GM21367 (cell line): ENCODE data around the gene CPSF3.
"Not testable (repeated sequence)": the region's sequence is repeated elsewhere in the genome, so short reads cannot be mapped to it uniquely, and the experiment has no call there.

Experiments used
- ATAC-seq: cut with Tn5 transposase; IDR thresholded peaks from one replicate; pipeline ENCODE4 v1.9.1; 2021; ENCODE audit not compliant: unreplicated experiment

CPSF3 gene

DNA sequence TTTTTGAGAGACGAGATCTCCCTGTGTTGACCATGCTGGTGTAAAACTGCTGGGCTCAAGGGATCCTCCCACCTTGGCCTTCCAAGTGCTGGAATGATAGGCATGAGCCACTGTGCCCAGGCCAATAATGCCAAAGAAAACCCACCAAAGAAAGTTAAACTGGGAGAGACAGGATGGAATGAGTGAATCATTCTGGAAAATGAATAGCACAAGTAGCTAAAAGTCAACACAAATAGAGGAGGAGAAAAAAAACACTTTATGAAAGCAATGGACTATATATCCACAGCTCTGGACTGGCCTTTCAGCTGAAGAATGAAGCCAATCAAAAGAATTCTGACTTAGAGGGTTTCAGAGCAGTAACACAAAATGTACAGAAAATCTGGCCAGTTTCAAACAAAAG, 74.8 kb downstream of the CPSF3 start:
- ATAC-seq, result no peak

DNA sequence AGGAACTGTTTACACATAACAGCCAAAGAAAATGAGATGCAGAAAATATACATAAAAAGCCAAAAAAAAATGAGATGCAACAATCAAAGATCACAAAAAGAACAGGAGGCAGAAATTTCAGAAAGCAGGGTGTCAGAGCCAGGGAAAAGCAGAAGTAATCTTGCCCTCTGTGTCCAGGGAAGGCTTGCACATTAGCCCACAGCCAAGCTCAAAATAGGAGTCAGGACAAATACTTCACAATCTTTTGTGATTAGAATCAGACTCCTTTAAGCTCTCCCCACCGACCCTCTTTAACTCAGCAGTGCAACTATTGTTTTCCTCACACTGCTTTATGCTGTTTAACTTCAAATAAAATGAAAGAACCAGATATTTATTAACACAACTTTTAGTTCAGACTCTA, 85.5 kb downstream of the CPSF3 start:
- no peak for ATAC-seq

DNA sequence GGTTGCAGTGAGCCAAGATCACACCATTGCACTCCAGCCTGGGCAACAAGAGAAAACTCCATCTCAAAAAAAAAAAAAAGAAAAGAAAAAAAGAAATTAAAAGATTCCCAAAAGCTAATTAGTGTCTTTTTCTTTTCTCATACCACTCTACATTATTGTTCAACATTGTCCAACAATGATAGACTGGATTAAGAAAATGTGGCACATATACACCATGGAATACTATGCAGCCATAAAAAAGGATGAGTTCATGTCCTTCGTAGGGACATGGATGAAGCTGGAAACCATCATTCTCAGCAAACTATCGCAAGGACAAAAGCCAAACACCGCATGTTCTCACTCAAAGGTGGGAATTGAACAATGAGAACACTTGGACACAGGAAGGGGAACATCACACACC, 90.5 kb downstream of the CPSF3 start:
- ATAC-seq, result not testable (repeated sequence)

- ATAC-seq, result no peak
These were observed 93.8 kb downstream of the CPSF3 start for GRCh38 chr2:9517118-9517782.

DNA sequence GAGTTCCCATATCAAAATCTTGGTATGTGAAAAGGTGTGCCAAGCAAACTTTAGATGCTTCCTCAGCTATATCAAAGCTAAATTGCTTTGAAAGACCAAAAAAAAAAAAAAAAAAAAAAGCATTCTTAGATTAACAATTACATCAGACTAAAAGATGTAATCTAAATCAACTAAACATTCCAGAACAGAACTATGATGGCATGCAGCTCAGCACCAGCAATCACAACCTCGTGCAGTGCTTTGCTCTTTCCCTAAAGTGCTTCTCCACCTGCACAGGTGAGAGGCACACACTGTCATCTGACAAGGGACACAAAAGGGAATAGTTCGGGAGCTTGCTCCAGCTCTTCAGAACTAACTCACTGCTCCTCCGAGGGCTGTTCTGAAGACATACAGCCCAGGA, 94.7 kb downstream of the CPSF3 start:
- ATAC-seq, result no peak

DNA sequence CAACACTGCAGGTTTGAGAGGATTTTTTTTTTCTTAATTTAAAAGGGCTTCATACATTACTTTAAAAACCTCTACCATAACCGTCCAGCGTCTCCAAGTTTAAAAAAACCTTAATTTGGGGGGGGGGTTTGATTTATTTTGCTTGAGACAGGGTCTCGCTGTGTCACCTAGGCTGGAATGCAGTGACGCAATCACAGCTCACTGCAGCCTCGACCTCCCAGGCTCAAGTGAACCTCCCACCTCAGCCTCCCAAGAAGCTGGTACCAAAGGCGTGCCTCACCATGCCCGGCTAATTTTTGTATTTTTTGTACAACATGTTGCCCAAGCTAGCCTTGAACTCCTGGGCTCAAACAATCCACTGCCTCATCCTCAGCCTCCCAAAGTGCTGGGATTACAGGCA, 95.3 kb downstream of the CPSF3 start:
- ATAC-seq, result no peak

DNA sequence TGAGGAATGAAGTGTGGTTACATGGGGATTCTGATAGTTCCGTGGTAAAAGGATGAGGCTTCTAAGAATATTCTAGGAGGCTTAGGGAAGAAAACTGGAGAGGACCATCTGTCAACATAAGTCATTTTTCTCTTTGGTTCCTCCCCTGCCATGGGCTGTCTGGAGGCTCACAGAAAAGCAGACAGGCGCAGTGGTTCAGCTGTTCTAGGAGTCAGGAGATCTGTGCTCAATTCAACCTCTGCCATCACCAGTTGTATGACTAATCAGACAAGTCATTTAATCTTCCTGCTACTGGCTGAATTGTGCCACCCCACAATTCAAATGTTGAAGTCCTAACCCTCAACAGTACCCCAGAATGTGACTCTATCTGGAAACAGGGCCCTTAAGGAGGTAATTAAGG, 95.8 kb downstream of the CPSF3 start:
- ATAC-seq, result no peak
